OCI-LY7 (cell line): ENCODE data around the gene IGSF11. TPM values are rescaled to one million over a fixed set of nuclear protein-coding genes. Genes with fewer than 3 reads are reported as not detected.

Experiments used
- BruUV-seq: library from RNA; stranded (reverse); fragments of 400-500 nt; replicated peaks from 2 replicates; lab custom pipeline; 2021; lab: Mats Ljungman, UMichigan
- CTCF ChIA-PET: fragments of 300-600 bp; sonication (Branson Sonifier 250); formaldehyde crosslinking; loops from one replicate; lab custom pipeline; 2022; ENCODE audit warnings: antibody characterized with exemption; ENCODE audit not compliant: unreplicated experiment; lab: Charles Lee
- POLR2A ChIA-PET: fragments of 300-600 bp; sonication (Branson Sonifier 250); formaldehyde crosslinking; loops from one replicate; lab custom pipeline; 2022; ENCODE audit warnings: antibody characterized with exemption; lab: Charles Lee
- DNase-seq: peaks from one replicate; pipeline ENCODE4 v3.0.0-alpha.2; 2015; ENCODE audit warnings: low spot score
- H2AFZ ChIP-seq: fragments of 200-600 bp; sonication (generic), shearing (Covaris generic); 2 replicates; pipeline ENCODE4 v1.6.1; 2014; ENCODE audit warnings: mild to moderate bottlenecking, antibody characterized with exemption, low read length, moderate library complexity
- H3K27ac ChIP-seq: fragments of 200-600 bp; sonication (generic); 2 replicates; pipeline ENCODE4 v1.5.1; 2014; ENCODE audit warnings: mixed run types, low read depth, mild to moderate bottlenecking, moderate library complexity, low read length, inconsistent platforms; ENCODE audit not compliant: poor library complexity, severe bottlenecking
- H3K36me3 ChIP-seq: fragments of 200-600 bp; sonication (generic); 2 replicates; pipeline ENCODE4 v1.6.1; 2014; ENCODE audit warnings: mild to moderate bottlenecking, antibody characterized with exemption, low read length, moderate library complexity, mixed read lengths; ENCODE audit not compliant: insufficient read depth
- H3K4me1 ChIP-seq: fragments of 200-600 bp; sonication (generic); 2 replicates; pipeline ENCODE4 v1.5.1; 2014; ENCODE audit warnings: mild to moderate bottlenecking, low read length; ENCODE audit not compliant: insufficient read depth, poor library complexity, severe bottlenecking
- H3K4me2 ChIP-seq: fragments of 200-600 bp; sonication (generic); 2 replicates; pipeline ENCODE4 v1.6.1; 2014; ENCODE audit warnings: mild to moderate bottlenecking, low read length
- H3K4me3 ChIP-seq: fragments of 200-600 bp; sonication (generic); 2 replicates; pipeline ENCODE4 v1.5.1; 2014; ENCODE audit warnings: mild to moderate bottlenecking, low read depth, low read length; ENCODE audit not compliant: poor library complexity, severe bottlenecking
- H3K79me2 ChIP-seq: fragments of 200-600 bp; sonication (generic); 2 replicates; pipeline ENCODE4 v1.6.1; 2016; ENCODE audit warnings: low read depth, mild to moderate bottlenecking, low read length, moderate library complexity, mixed read lengths; ENCODE audit not compliant: insufficient read depth
- H3K9me2 ChIP-seq: fragments of 200-600 bp; sonication (generic); 2 replicates; pipeline ENCODE4 v1.6.1; 2016; ENCODE audit warnings: mild to moderate bottlenecking, low read length, mixed read lengths; ENCODE audit not compliant: insufficient read depth
- H3K9me3 ChIP-seq: fragments of 200-600 bp; sonication (generic); 2 replicates; pipeline ENCODE4 v1.6.1; 2014; ENCODE audit warnings: mild to moderate bottlenecking, mixed run types, low read length, mixed read lengths
- H4K20me1 ChIP-seq: fragments of 200-600 bp; sonication (generic); 2 replicates; pipeline ENCODE4 v1.6.1; 2014; ENCODE audit warnings: mild to moderate bottlenecking, antibody characterized with exemption, low read length, moderate library complexity, mixed read lengths; ENCODE audit not compliant: insufficient read depth
- EZH2phosphoT487 ChIP-seq: fragments of 200-600 bp; sonication (generic); IDR thresholded peaks from 2 replicates; pipeline ENCODE4 v1.6.1; 2018; ENCODE audit warnings: low read depth, borderline replicate concordance, mild to moderate bottlenecking, mixed run types, antibody characterized with exemption, low read length, moderate library complexity, mixed read lengths
- intact Hi-C: fragments of 100-400 bp; cut with micrococcal nuclease; formaldehyde crosslinking; loops from one replicate; pipeline ENCODE4 v1.10.0; 2022; ENCODE audit not compliant: unreplicated experiment
- total RNA-seq, 2 experiments: library from RNA; depleted of rRNA in 1 of 2; stranded (reverse); fragments of >200 nt in 1 of 2; shearing (Covaris generic) in 1 of 2; gene quantifications; 2 replicates each; pipeline ENCODE4 v1.2.3, GENCODE V29; 2014 to 2022
- TF ChIP-seq, protein P1 (sequence below): fragments of 200-600 bp; sonication (generic); conservative IDR thresholded peaks from 2 replicates; pipeline ENCODE4 v1.5.1; 2014; ENCODE audit warnings: mild to moderate bottlenecking, antibody characterized with exemption, low read length, moderate library complexity, mixed read lengths

IGSF11 gene
- total RNA-seq, 2 experiments from 2014 or later: not detected

DNA sequence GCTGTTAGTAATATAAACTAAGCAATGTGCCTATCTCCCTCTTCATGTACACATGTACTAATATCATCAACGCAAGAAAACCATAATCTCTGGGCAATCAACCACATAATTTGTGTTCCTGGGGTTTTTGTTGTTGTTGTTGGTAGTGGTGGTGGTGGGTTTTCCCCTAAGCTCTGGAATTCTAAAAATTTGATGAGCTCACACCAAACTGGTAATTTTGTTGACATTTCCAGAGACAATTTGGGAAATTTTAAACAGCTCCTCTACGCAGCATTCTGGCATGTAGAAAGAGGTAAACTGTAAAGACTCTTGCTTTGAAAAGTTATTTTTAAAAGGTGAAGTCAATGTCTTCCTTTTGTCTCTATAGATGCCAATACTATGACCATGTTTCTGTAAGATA lies 126.7 kb downstream of the IGSF11 start:
- no peaks in the 10 kb centered on the region for H3K36me3 ChIP-seq
- H3K4me3 ChIP-seq: no peak overlapping the region
- DNase-seq: no peak
- H3K9me2 ChIP-seq: no peaks in the 10 kb centered on the region
- TF ChIP-seq, protein P1, sequence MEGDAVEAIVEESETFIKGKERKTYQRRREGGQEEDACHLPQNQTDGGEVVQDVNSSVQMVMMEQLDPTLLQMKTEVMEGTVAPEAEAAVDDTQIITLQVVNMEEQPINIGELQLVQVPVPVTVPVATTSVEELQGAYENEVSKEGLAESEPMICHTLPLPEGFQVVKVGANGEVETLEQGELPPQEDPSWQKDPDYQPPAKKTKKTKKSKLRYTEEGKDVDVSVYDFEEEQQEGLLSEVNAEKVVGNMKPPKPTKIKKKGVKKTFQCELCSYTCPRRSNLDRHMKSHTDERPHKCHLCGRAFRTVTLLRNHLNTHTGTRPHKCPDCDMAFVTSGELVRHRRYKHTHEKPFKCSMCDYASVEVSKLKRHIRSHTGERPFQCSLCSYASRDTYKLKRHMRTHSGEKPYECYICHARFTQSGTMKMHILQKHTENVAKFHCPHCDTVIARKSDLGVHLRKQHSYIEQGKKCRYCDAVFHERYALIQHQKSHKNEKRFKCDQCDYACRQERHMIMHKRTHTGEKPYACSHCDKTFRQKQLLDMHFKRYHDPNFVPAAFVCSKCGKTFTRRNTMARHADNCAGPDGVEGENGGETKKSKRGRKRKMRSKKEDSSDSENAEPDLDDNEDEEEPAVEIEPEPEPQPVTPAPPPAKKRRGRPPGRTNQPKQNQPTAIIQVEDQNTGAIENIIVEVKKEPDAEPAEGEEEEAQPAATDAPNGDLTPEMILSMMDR: no peak
- no peak for TF ChIP-seq EZH2phosphoT487
- no peaks in the 10 kb centered on the region for H3K4me1 ChIP-seq
- intact Hi-C loops: no loop called here
- ChIA-PET CTCF (no interaction called here), POLR2A (interaction anchor here (0.8 kb wide), 2 partner anchors 12 to 24 kb away, joined by 3 to 5 read pairs; no protein-coding TSS in a partner anchor)
- no peak overlapping the region for H3K4me2 ChIP-seq
- BruUV-seq: no TSS peak
- no peaks in the 10 kb centered on the region for H3K9me3 ChIP-seq
- H3K79me2 ChIP-seq: no peaks in the 10 kb centered on the region
- no peaks in the 10 kb centered on the region for H4K20me1 ChIP-seq
- no peak overlapping the region for H2AFZ ChIP-seq
- no peak overlapping the region for H3K27ac ChIP-seq

DNA sequence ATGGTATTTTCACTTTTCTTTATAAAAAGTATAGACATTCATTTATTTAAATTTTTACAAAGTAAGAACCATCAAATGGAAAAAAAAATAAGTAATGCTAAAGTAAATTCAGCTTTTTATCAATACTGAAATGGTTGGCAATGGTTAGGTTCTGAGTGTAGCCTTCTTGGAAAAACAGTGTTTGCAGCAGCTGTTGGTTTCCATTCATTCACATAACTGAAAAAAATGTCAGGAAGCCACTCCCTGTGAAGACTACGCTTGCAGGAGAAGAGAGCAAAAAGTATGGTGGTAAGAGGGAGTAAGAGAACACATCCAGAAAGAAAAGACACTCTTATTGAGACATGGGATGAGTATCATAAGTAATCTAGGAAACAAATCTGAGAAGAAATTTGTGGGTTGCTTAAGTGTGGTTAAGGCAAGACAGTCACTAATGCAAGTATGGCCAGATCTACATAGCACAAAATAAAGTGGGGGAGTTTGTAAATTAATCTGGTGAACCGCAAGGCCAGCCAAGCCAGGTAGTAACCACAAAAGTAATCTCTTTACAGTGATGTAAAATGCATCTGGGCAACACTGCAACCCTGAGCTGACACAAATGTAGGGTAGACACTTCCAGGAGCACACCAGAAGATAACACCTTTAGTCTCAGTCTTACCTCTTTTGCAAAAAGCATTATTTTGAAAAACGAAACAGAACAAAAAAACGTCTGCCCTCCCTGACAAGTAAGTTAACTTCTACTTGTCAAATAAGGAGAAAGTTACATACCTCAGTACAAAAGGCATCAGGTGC lies 133.7 kb downstream of the IGSF11 start:
- Histone ChIP-seq H4K20me1 (no peaks in the 10 kb centered on the region), H3K4me2 (no peak overlapping the region), H3K27ac (no peak overlapping the region), H3K79me2 (no peaks in the 10 kb centered on the region), H3K9me2 (no peaks in the 10 kb centered on the region), H3K4me3 (no peak overlapping the region), H2AFZ (no peak overlapping the region), H3K9me3 (no peaks in the 10 kb centered on the region), H3K4me1 (no peaks in the 10 kb centered on the region), H3K36me3 (no peaks in the 10 kb centered on the region)
- intact Hi-C loops: no loop called here
- BruUV-seq: no TSS peak
- TF ChIP-seq, protein P1: no peak
- no peak for TF ChIP-seq EZH2phosphoT487
- no peak for DNase-seq
- POLR2A ChIA-PET: interaction anchor here (0.7 kb wide), 1 partner anchor 136 kb away, joined by 3 read pairs; no protein-coding TSS in a partner anchor
- CTCF ChIA-PET: no interaction called here

DNA sequence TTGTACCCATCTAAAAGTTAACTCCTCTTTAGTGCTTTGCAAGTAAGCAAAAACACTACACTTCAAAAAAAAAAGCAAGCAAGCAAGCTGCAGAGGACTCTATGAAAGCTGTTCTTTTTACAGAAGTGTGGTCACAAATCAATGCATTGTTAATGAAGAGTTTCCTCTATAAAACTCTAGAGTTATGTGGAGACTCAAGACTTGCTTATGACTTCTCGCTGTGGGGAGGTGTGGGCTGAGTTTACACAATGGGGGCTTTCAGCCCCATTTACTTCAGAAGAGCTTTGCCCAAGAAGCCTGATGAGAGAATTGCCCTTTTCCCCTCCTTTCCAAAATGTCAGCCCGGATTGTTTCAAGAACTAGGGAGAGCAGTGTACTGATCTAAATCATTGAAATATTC lies 144.4 kb downstream of the IGSF11 start:
- no peaks in the 10 kb centered on the region for H3K79me2 ChIP-seq
- CTCF ChIA-PET: no interaction called here
- H3K27ac ChIP-seq: no peak overlapping the region
- no peaks in the 10 kb centered on the region for H4K20me1 ChIP-seq
- no peaks in the 10 kb centered on the region for H3K4me1 ChIP-seq
- H3K4me3 ChIP-seq: no peak overlapping the region
- intact Hi-C loops: no loop called here
- no TSS peak for BruUV-seq
- POLR2A ChIA-PET: no interaction called here
- H2AFZ ChIP-seq: no peak overlapping the region
- DNase-seq: no peak
- H3K9me3 ChIP-seq: no peaks in the 10 kb centered on the region
- no peaks in the 10 kb centered on the region for H3K36me3 ChIP-seq
- TF ChIP-seq, protein P1: no peak
- no peaks in the 10 kb centered on the region for H3K9me2 ChIP-seq
- no peak overlapping the region for H3K4me2 ChIP-seq
